IMR-90 (cell line): ENCODE data around the gene CASZ1. TPM values are rescaled to one million over a fixed set of nuclear protein-coding genes. Genes with fewer than 3 reads are reported as not detected.

Source experiments
- ATAC-seq: fragments of 200-7000 bp; cut with Tn5 transposase; 2 replicates; pipeline ENCODE4 v1.9.1; 2020; ENCODE audit warnings: low read depth, mild to moderate bottlenecking, moderate library complexity
- BruUV-seq: library from RNA; stranded (reverse); fragments of 400-500 nt; replicated peaks from 2 replicates; lab custom pipeline; 2021; lab: Mats Ljungman, UMichigan
- CTCF ChIA-PET: fragments of 300-600 bp; formaldehyde crosslinking; extraction: SDS; loops from one replicate; lab custom pipeline; 2021; ENCODE audit warnings: antibody characterized with exemption; lab: Yijun Ruan, JAX
- POLR2A ChIA-PET: fragments of 300-600 bp; sonication (Branson Sonifier 250); formaldehyde crosslinking; loops from one replicate; lab custom pipeline; 2022; ENCODE audit warnings: antibody characterized with exemption; ENCODE audit not compliant: unreplicated experiment; lab: Charles Lee
- DNase-seq: peaks from one replicate; pipeline ENCODE4 v3.0.0; 2013
- H2AFZ ChIP-seq: replicated peaks from 2 replicates; pipeline ENCODE3; 2013; ENCODE audit warnings: low read length, mild to moderate bottlenecking; ENCODE audit not compliant: poor library complexity
- H2AK5ac ChIP-seq: 2 replicates; pipeline ENCODE4 v1.6.1; 2013; ENCODE audit warnings: low read depth, low read length, inconsistent platforms
- H2AK9ac ChIP-seq: replicated peaks from 2 replicates; pipeline ENCODE3; 2013; ENCODE audit warnings: mild to moderate bottlenecking, low read depth, low read length, moderate library complexity; ENCODE audit not compliant: poor library complexity
- H2BK120ac ChIP-seq: 2 replicates; pipeline ENCODE4 v1.6.1; 2013; ENCODE audit warnings: low read depth, low read length, inconsistent platforms
- H2BK15ac ChIP-seq: 3 replicates; pipeline ENCODE4 v1.6.1; 2013; ENCODE audit warnings: low read depth, low read length, inconsistent platforms
- H2BK20ac ChIP-seq: 2 replicates; pipeline ENCODE4 v1.6.1; 2013; ENCODE audit warnings: low read depth, mild to moderate bottlenecking, inconsistent platforms, low read length, moderate library complexity
- H2BK5ac ChIP-seq: 2 replicates; pipeline ENCODE4 v1.6.1; 2013; ENCODE audit warnings: mild to moderate bottlenecking, low read depth, low read length, inconsistent platforms; ENCODE audit not compliant: poor library complexity, severe bottlenecking
- H3K14ac ChIP-seq: replicated peaks from 2 replicates; pipeline ENCODE4 v1.6.1; 2013; ENCODE audit warnings: low read depth, low read length, inconsistent platforms
- H3K18ac ChIP-seq: 2 replicates; pipeline ENCODE4 v1.6.1; 2013; ENCODE audit warnings: low read depth, low read length, control low read depth
- H3K23ac ChIP-seq: 2 replicates; pipeline ENCODE4 v1.6.1; 2013; ENCODE audit warnings: low read depth, low read length, inconsistent platforms
- H3K27ac ChIP-seq: 2 replicates; pipeline ENCODE4 v1.5.1; 2013; ENCODE audit warnings: mild to moderate bottlenecking, control low read depth, low read length; ENCODE audit not compliant: insufficient read depth
- H3K27me3 ChIP-seq: 2 replicates; pipeline ENCODE4 v1.6.1; 2013; ENCODE audit warnings: low read length; ENCODE audit not compliant: control insufficient read depth, insufficient read depth
- H3K36me3 ChIP-seq: 2 replicates; pipeline ENCODE4 v1.6.1; 2013; ENCODE audit warnings: low read length, mixed read lengths; ENCODE audit not compliant: control insufficient read depth, insufficient read depth
- H3K4ac ChIP-seq: 2 replicates; pipeline ENCODE4 v1.6.1; 2013; ENCODE audit warnings: low read depth, low read length, inconsistent platforms
- H3K4me1 ChIP-seq: 2 replicates; pipeline ENCODE4 v1.6.1; 2013; ENCODE audit warnings: low read length, mixed read lengths; ENCODE audit not compliant: control insufficient read depth, insufficient read depth
- H3K4me2 ChIP-seq: 2 replicates; pipeline ENCODE4 v1.6.1; 2013; ENCODE audit warnings: low read depth, mild to moderate bottlenecking, control low read depth, low read length, moderate library complexity
- H3K4me3 ChIP-seq: 2 replicates; pipeline ENCODE4 v1.5.1; 2013; ENCODE audit warnings: low read depth, mild to moderate bottlenecking, control low read depth, low read length, moderate library complexity; ENCODE audit not compliant: insufficient read depth
- H3K56ac ChIP-seq: 2 replicates; pipeline ENCODE4 v1.6.1; 2013; ENCODE audit warnings: low read length, inconsistent platforms; ENCODE audit not compliant: insufficient read depth; ENCODE audit errors: extremely low read depth
- H3K79me1 ChIP-seq, 2 experiments: 2 replicates each; pipeline ENCODE4 v1.6.1; 2013; ENCODE audit warnings: low read length in 2 of 2, inconsistent platforms in 1 of 2, low read depth in 1 of 2
- H3K9ac ChIP-seq: 2 replicates; pipeline ENCODE4 v1.6.1; 2013; ENCODE audit warnings: low read depth, low read length, control low read depth
- H3K9me1 ChIP-seq: 2 replicates; pipeline ENCODE4 v1.6.1; 2013; ENCODE audit warnings: low read length, inconsistent platforms; ENCODE audit not compliant: insufficient read depth
- H3K9me3 ChIP-seq: 2 replicates; pipeline ENCODE4 v1.6.1; 2013; ENCODE audit warnings: low read length; ENCODE audit not compliant: control insufficient read depth, insufficient read depth
- H4K20me1 ChIP-seq: 2 replicates; pipeline ENCODE4 v1.6.1; 2013; ENCODE audit warnings: low read length, inconsistent platforms; ENCODE audit not compliant: insufficient read depth
- H4K5ac ChIP-seq: 2 replicates; pipeline ENCODE4 v1.6.1; 2013; ENCODE audit warnings: mild to moderate bottlenecking, low read depth, low read length, control low read depth
- H4K8ac ChIP-seq, 2 experiments: 2 replicates each; pipeline ENCODE4 v1.6.1; 2013; ENCODE audit warnings: low read depth in 2 of 2, low read length in 2 of 2, control low read depth in 1 of 2, inconsistent platforms in 1 of 2
- H4K91ac ChIP-seq: 2 replicates; pipeline ENCODE4 v1.6.1; 2013; ENCODE audit warnings: low read depth, low read length, inconsistent platforms; ENCODE audit not compliant: insufficient read depth
- CHD1 ChIP-seq: IDR thresholded peaks from 2 replicates; pipeline ENCODE4 v1.6.1; 2012; ENCODE audit warnings: low read depth, low read length, improper control_type of control experiment
- CTCF ChIP-seq: conservative IDR thresholded peaks from 2 replicates; pipeline ENCODE4 v1.5.1; 2012; ENCODE audit warnings: mild to moderate bottlenecking, low read depth, low read length, improper control_type of control experiment
- ELK1 ChIP-seq: fragments of 150-350 bp; IDR thresholded peaks from 2 replicates; pipeline ENCODE4 v1.6.1; 2016; ENCODE audit warnings: low read depth, mild to moderate bottlenecking, low read length, moderate library complexity, borderline replicate concordance
- MAFK ChIP-seq: IDR thresholded peaks from 2 replicates; pipeline ENCODE4 v1.6.1; 2012; ENCODE audit warnings: low read depth, low read length, improper control_type of control experiment
- MAZ ChIP-seq: IDR thresholded peaks from 2 replicates; pipeline ENCODE4 v1.6.1; 2012; ENCODE audit warnings: low read depth, mild to moderate bottlenecking, low read length, improper control_type of control experiment, moderate library complexity, borderline replicate concordance
- MXI1 ChIP-seq: IDR thresholded peaks from 2 replicates; pipeline ENCODE4 v1.6.1; 2012; ENCODE audit warnings: low read depth, mild to moderate bottlenecking, low read length, moderate library complexity, borderline replicate concordance
- NFE2L2 ChIP-seq: fragments of 150-350 bp; IDR thresholded peaks from 2 replicates; pipeline ENCODE4 v1.6.1; 2016; ENCODE audit warnings: low read depth, mild to moderate bottlenecking, low read length
- POLR2A ChIP-seq: IDR thresholded peaks from 2 replicates; pipeline ENCODE4 v1.6.1; 2012; ENCODE audit warnings: mild to moderate bottlenecking, low read depth, low read length
- RAD21 ChIP-seq: IDR thresholded peaks from 2 replicates; pipeline ENCODE4 v1.6.1; 2012; ENCODE audit warnings: low read length, improper control_type of control experiment
- RCOR1 ChIP-seq: IDR thresholded peaks from 2 replicates; pipeline ENCODE4 v1.6.1; 2012; ENCODE audit warnings: mild to moderate bottlenecking, low read length, improper control_type of control experiment; ENCODE audit not compliant: insufficient replicate concordance
- RFX5 ChIP-seq: IDR thresholded peaks from 2 replicates; pipeline ENCODE4 v1.8.0; 2012; ENCODE audit warnings: low read depth, mild to moderate bottlenecking, low read length, moderate library complexity
- SMC3 ChIP-seq: fragments of 150-350 bp; IDR thresholded peaks from 2 replicates; pipeline ENCODE4 v1.6.1; 2016; ENCODE audit warnings: low read depth, mild to moderate bottlenecking, antibody characterized with exemption, low read length, moderate library complexity
- USF2 ChIP-seq: fragments of 150-350 bp; IDR thresholded peaks from 2 replicates; pipeline ENCODE4 v1.6.1; 2017; ENCODE audit warnings: mild to moderate bottlenecking, antibody characterized with exemption, low read length, low read depth
- WGBS, 2 experiments: methylation state at CpG; one replicate each; pipeline versions ENCODE4 v1.1.5 to v1.1.7; 2013; ENCODE audit warnings: missing lambda C conversion rate in 2 of 2; ENCODE audit not compliant: insufficient read length in 1 of 2; ENCODE audit errors: extremely low coverage in 2 of 2; 5-methylcytosine and 5-hydroxymethylcytosine counted together
- dilution Hi-C: fragments of 300-500 bp; cut with HindIII; formaldehyde crosslinking; loops from one replicate; pipeline ENCODE4 v1.14.3; 2018; ENCODE audit warnings: low sequenced_read_pairs; ENCODE audit not compliant: unreplicated experiment
- in situ Hi-C: fragments of 300-500 bp; cut with MboI; formaldehyde crosslinking; loops from 3 replicates; pipeline ENCODE4 v1.14.3; 2019; ENCODE audit warnings: low sequenced_read_pairs, inconsistent platforms, mixed read lengths
- intact Hi-C: fragments of 100-400 bp; cut with micrococcal nuclease; formaldehyde crosslinking; loops from 2 replicates; pipeline ENCODE4 v1.10.0; 2022
- polyA plus RNA-seq, 3 experiments: library from polyadenylated mRNA; depleted of rRNA; stranded (reverse); fragments of >200 nt; gene quantifications; 2 replicates each; pipeline ENCODE4 v1.2.3, GENCODE V29; 2012; ENCODE audit warnings: low replicate concordance in 1 of 3
- total RNA-seq: library from RNA; depleted of rRNA; stranded (reverse); fragments of >200 nt; gene quantifications from 2 replicates; pipeline ENCODE4 v1.2.3, GENCODE V29; 2012

The CASZ1 gene
- total and polyA plus RNA-seq, 2 of the 4 experiments (the other 2 are of a cell fraction), result 0.18 to 0.24 TPM

- Histone ChIP-seq H3K27me3 (peaks cover 5% of the 10 kb centered on the region; the same call in 1 of the 2 replicates), H2AK9ac (no peak overlapping the region), H3K9me1 (no peaks in the 10 kb centered on the region), H2BK5ac (no peak overlapping the region), H2BK20ac (no peak overlapping the region), H3K23ac (no peak overlapping the region), H2AFZ (no peak overlapping the region), H2BK120ac (no peak overlapping the region), H3K4me1 (peaks cover 11% of the 10 kb centered on the region; the same call in 1 of the 2 replicates), H2BK15ac (no peak overlapping the region), H3K14ac (no peak overlapping the region), H3K9me3 (no peaks in the 10 kb centered on the region), H3K4ac (no peak overlapping the region), H4K20me1 (no peaks in the 10 kb centered on the region), H3K36me3 (no peaks in the 10 kb centered on the region), H4K5ac (no peak overlapping the region), H3K9ac (no peak overlapping the region), H3K18ac (no peak overlapping the region), H4K91ac (no peak overlapping the region), H3K4me3 (no peak overlapping the region), H4K8ac (no peak overlapping the region), H3K4me2 (no peak overlapping the region), H3K27ac (no peak overlapping the region), H2AK5ac (no peak overlapping the region), H3K79me1 (no peaks in the 10 kb centered on the region), H3K56ac (no peak overlapping the region)
- ATAC-seq (no peak), DNase-seq (no peak)
- dilution Hi-C loops, result no loop called here
- CTCF ChIA-PET, result interaction anchor here (0.8 kb wide), 1 partner anchor 185 kb away, joined by 3 read pairs; no protein-coding TSS in a partner anchor
- no TSS peak for BruUV-seq
- TF ChIP-seq RFX5 (no peak), RCOR1 (no peak), CHD1 (no peak), USF2 (no peak), MAZ (no peak), RAD21 (no peak), POLR2A (no peak), MAFK (no peak), SMC3 (no peak), CTCF (no peak), NFE2L2 (no peak), MXI1 (no peak), ELK1 (no peak)
- intact Hi-C loops, result no loop called here
- no CpG with 5 or more reads among the region's 9 CpGs for WGBS, 2 experiments
- POLR2A ChIA-PET, result no interaction called here
- in situ Hi-C loops, result no loop called here
Observed at GRCh38 chr1:10682108-10682445, 114.4 kb downstream of the CASZ1 start.
